HUES48 (cell line): ENCODE measurements around the gene DNAJC5.

Experiments used
- H3K27ac ChIP-seq: one replicate; pipeline ENCODE4 v1.7.0; 2013; ENCODE audit warnings: low read depth, low read length, inconsistent platforms
- H3K27me3 ChIP-seq: 2 replicates; pipeline ENCODE4 v1.6.1; 2013; ENCODE audit warnings: mild to moderate bottlenecking, low read length; ENCODE audit not compliant: control insufficient read depth, insufficient read depth
- H3K36me3 ChIP-seq: 2 replicates; pipeline ENCODE4 v1.6.1; 2013; ENCODE audit warnings: low read length; ENCODE audit not compliant: control insufficient read depth, insufficient read depth
- H3K4me1 ChIP-seq: 2 replicates; pipeline ENCODE4 v1.6.1; 2013; ENCODE audit warnings: mild to moderate bottlenecking, low read length; ENCODE audit not compliant: control insufficient read depth, insufficient read depth
- H3K4me3 ChIP-seq: 2 replicates; pipeline ENCODE4 v1.5.1; 2013; ENCODE audit warnings: mild to moderate bottlenecking, low read depth, low read length
- H3K9ac ChIP-seq: 2 replicates; pipeline ENCODE4 v1.6.1; 2013; ENCODE audit warnings: mild to moderate bottlenecking, low read depth, low read length, moderate library complexity
- H3K9me3 ChIP-seq: 2 replicates; pipeline ENCODE4 v1.6.1; 2013; ENCODE audit warnings: low read length; ENCODE audit not compliant: control insufficient read depth, insufficient read depth

DNAJC5 gene

GRCh38 chr20:63952769-63953168 is 57.8 kb downstream of the DNAJC5 start:
- H3K27me3 ChIP-seq = no peaks in the 10 kb centered on the region
- no peaks in the 10 kb centered on the region for H3K9me3 ChIP-seq
- no peak overlapping the region for H3K27ac ChIP-seq
- H3K9ac ChIP-seq = no peak overlapping the region
- peaks cover 15% of the 10 kb centered on the region for H3K4me1 ChIP-seq
- no peak overlapping the region for H3K4me3 ChIP-seq
- H3K36me3 ChIP-seq = peaks cover 11% of the 10 kb centered on the region; the same call in 1 of the 2 replicates

GRCh38 chr20:63953764-63954429 is 59.0 kb downstream of the DNAJC5 start:
- Histone ChIP-seq H3K27ac (no peak overlapping the region), H3K9ac (no peak overlapping the region), H3K4me3 (no peak overlapping the region), H3K9me3 (no peaks in the 10 kb centered on the region), H3K36me3 (peaks cover 11% of the 10 kb centered on the region; the same call in 1 of the 2 replicates), H3K27me3 (no peaks in the 10 kb centered on the region), H3K4me1 (peaks cover 21% of the 10 kb centered on the region)

- Histone ChIP-seq H3K9me3 (no peaks in the 10 kb centered on the region), H3K9ac (peak overlapping the region; percentile 88; the same call in 1 of the 2 replicates), H3K4me1 (peaks cover 17% of the 10 kb centered on the region; the same call in 1 of the 2 replicates), H3K36me3 (peaks cover 20% of the 10 kb centered on the region), H3K27me3 (no peaks in the 10 kb centered on the region), H3K4me3 (peak overlapping the region; percentile 96), H3K27ac (peak overlapping the region; percentile 83)
Observed at GRCh38 chr20:63955281-63955826, 60.4 kb downstream of the DNAJC5 start.

- peaks cover 19% of the 10 kb centered on the region for H3K36me3 ChIP-seq
- H3K27me3 ChIP-seq = no peaks in the 10 kb centered on the region
- H3K27ac ChIP-seq = peak within 1 kb of the TSS; percentile 93
- peak within 1 kb of the TSS; percentile 88 for H3K9ac ChIP-seq
- H3K4me3 ChIP-seq = peak within 1 kb of the TSS; percentile 96
- peaks cover 17% of the 10 kb centered on the region; the same call in 1 of the 2 replicates for H3K4me1 ChIP-seq
- H3K9me3 ChIP-seq = no peaks in the 10 kb centered on the region
Observed at GRCh38 chr20:63955827-63956663, 61.1 kb downstream of the DNAJC5 start, which contains the start of gene UCKL1. Gene UCKL1, minus strand, starts transcription at chr20:63956416. Its CDS starts 44 bp downstream, at chr20:63956372.

- H3K9me3 ChIP-seq = no peaks in the 10 kb centered on the region
- H3K27me3 ChIP-seq = no peaks in the 10 kb centered on the region
- peak overlapping the region; percentile 93 for H3K27ac ChIP-seq
- peak overlapping the region; percentile 75 for H3K9ac ChIP-seq
- H3K4me1 ChIP-seq = peaks cover 17% of the 10 kb centered on the region; the same call in 1 of the 2 replicates
- H3K4me3 ChIP-seq = peak overlapping the region; percentile 73
- H3K36me3 ChIP-seq = peaks cover 25% of the 10 kb centered on the region
Observed at GRCh38 chr20:63956664-63957003, 61.7 kb downstream of the DNAJC5 start.

- Histone ChIP-seq H3K27ac (peak overlapping the region; percentile 93), H3K4me3 (peak overlapping the region; percentile 73), H3K27me3 (no peaks in the 10 kb centered on the region), H3K4me1 (peaks cover 17% of the 10 kb centered on the region; the same call in 1 of the 2 replicates), H3K9ac (peak overlapping the region; percentile 75), H3K36me3 (peaks cover 30% of the 10 kb centered on the region), H3K9me3 (no peaks in the 10 kb centered on the region)
Observed at GRCh38 chr20:63957004-63957689, 62.2 kb downstream of the DNAJC5 start.

GRCh38 chr20:63957690-63958441 is 62.9 kb downstream of the DNAJC5 start:
- no peaks in the 10 kb centered on the region for H3K27me3 ChIP-seq
- H3K27ac ChIP-seq = peak overlapping the region; percentile 93
- H3K9ac ChIP-seq = peak overlapping the region; percentile 75; the same call in 1 of the 2 replicates

GRCh38 chr20:63958471-63958870 is 63.5 kb downstream of the DNAJC5 start:
- no peak overlapping the region for H3K4me3 ChIP-seq
- peaks cover 17% of the 10 kb centered on the region; the same call in 1 of the 2 replicates for H3K4me1 ChIP-seq
- H3K9me3 ChIP-seq = peaks cover 2% of the 10 kb centered on the region; the same call in 1 of the 2 replicates
- peaks cover 43% of the 10 kb centered on the region for H3K36me3 ChIP-seq
- no peak overlapping the region for H3K9ac ChIP-seq
- H3K27me3 ChIP-seq = no peaks in the 10 kb centered on the region
- H3K27ac ChIP-seq = peak overlapping the region; percentile 93

More at GRCh38 chr20:63957690-63958441, 62.9 kb downstream of the DNAJC5 start:
- Histone ChIP-seq H3K9me3 (no peaks in the 10 kb centered on the region), H3K36me3 (peaks cover 37% of the 10 kb centered on the region), H3K4me3 (peak overlapping the region; percentile 73), H3K4me1 (peaks cover 17% of the 10 kb centered on the region; the same call in 1 of the 2 replicates)

GRCh38 chr20:63958964-63959698 is 64.2 kb downstream of the DNAJC5 start:
- Histone ChIP-seq H3K4me3 (no peak overlapping the region), H3K27ac (peak overlapping the region; percentile 93), H3K27me3 (no peaks in the 10 kb centered on the region), H3K9me3 (peaks cover 9% of the 10 kb centered on the region; the same call in 1 of the 2 replicates), H3K4me1 (peaks cover 17% of the 10 kb centered on the region; the same call in 1 of the 2 replicates), H3K36me3 (peaks cover 50% of the 10 kb centered on the region), H3K9ac (no peak overlapping the region)
